Tibial nerve (tissue), 4 donors: Measurements from ENCODE around the gene GPR35. TPM values are rescaled to one million over a fixed set of nuclear protein-coding genes. Genes with fewer than 3 reads are reported as not detected.

ENCODE experiments used
- DNase-seq, 2 donors: peaks; one replicate each; pipeline ENCODE4 v3.0.0-alpha.2; 2019; ENCODE audit warnings: low spot score in 2 of 2
- H3K27ac ChIP-seq, 4 donors: fragments of 200-600 bp; sonication (generic) in 3 of 4; one replicate each; pipeline ENCODE4 v1.5.1; 2017 to 2019; ENCODE audit warnings: mild to moderate bottlenecking in 1 of 4
- H3K27me3 ChIP-seq, 2 donors: fragments of 200-600 bp; sonication (generic) in 1 of 2; one replicate each; pipeline versions ENCODE4 v1.5.1 to v1.6.0; 2017 to 2019
- H3K36me3 ChIP-seq, 3 donors: fragments of 200-600 bp; sonication (generic); one replicate each; pipeline ENCODE4 v1.5.1; 2018 to 2019
- H3K4me1 ChIP-seq, 4 donors: fragments of 200-600 bp; sonication (generic) in 3 of 4; one replicate each; pipeline ENCODE4 v1.5.1; 2017 to 2019
- H3K4me3 ChIP-seq, 4 donors: fragments of 200-600 bp; sonication (generic) in 3 of 4; one replicate each; pipeline ENCODE4 v1.5.1; 2017 to 2019; ENCODE audit warnings: mild to moderate bottlenecking in 1 of 4, moderate library complexity in 1 of 4
- H3K9me3 ChIP-seq, 4 donors: fragments of 200-600 bp; sonication (generic) in 3 of 4; one replicate each; pipeline ENCODE4 v1.5.1; 2017 to 2019
- EP300 ChIP-seq, 2 donors: sonication (generic); formaldehyde crosslinking; IDR thresholded peaks; one replicate each; pipeline ENCODE4 v1.6.1; 2017; ENCODE audit warnings: antibody characterized with exemption in 2 of 2, mild to moderate bottlenecking in 1 of 2
- POLR2A ChIP-seq, 2 donors: fragments of 450-650 bp; IDR thresholded peaks; one replicate each; pipeline ENCODE4 v1.6.1; 2017; ENCODE audit warnings: antibody characterized with exemption in 2 of 2, mild to moderate bottlenecking in 2 of 2, moderate library complexity in 2 of 2
- WGBS, 2 donors: methylation state at CpG; one replicate each; pipeline ENCODE4 v1.1.5; 2018; 5-methylcytosine and 5-hydroxymethylcytosine counted together
- total RNA-seq, 4 donors: library from RNA; depleted of rRNA; stranded (reverse); fragments of >200 nt; gene quantifications; one replicate each; pipeline ENCODE4 v1.1.0, GENCODE V29; 2016
- TF ChIP-seq, protein P1 (sequence below), 5 experiments: fragments of 200-600 bp in 3 of 5; fragments of 450-650 bp in 2 of 5; sonication (generic) in 3 of 5; IDR thresholded peaks; one replicate each; pipeline ENCODE4 v1.5.1; 2016 to 2019; ENCODE audit warnings: antibody characterized with exemption in 5 of 5, mild to moderate bottlenecking in 3 of 5, moderate library complexity in 2 of 5

Gene GPR35
- total RNA-seq, 4 donors from 2014 or later = 0.90 to 8.2 (median 2.0) TPM

DNA sequence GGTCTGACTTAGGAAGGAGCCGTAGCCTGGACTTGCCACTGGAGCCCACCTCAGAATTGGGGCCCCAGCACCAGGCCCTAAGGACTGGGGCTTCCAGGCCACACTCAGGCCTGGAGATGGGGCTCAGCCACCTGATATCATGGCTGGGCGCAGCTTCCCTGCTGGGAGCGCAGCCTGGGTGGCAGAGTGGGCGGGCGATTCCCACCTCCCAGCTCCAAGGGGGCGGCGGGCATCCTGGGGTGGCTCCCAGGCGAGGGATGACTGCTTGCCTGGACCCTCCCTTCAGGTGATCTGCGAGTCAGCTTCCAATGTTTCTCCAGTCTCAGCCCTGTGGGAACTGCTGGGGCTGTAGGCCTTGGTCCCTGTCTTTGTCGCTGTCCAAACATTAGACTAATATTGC, 20.1 kb downstream of the GPR35 start:
- DNase-seq = no peak
- TF ChIP-seq, protein P1, sequence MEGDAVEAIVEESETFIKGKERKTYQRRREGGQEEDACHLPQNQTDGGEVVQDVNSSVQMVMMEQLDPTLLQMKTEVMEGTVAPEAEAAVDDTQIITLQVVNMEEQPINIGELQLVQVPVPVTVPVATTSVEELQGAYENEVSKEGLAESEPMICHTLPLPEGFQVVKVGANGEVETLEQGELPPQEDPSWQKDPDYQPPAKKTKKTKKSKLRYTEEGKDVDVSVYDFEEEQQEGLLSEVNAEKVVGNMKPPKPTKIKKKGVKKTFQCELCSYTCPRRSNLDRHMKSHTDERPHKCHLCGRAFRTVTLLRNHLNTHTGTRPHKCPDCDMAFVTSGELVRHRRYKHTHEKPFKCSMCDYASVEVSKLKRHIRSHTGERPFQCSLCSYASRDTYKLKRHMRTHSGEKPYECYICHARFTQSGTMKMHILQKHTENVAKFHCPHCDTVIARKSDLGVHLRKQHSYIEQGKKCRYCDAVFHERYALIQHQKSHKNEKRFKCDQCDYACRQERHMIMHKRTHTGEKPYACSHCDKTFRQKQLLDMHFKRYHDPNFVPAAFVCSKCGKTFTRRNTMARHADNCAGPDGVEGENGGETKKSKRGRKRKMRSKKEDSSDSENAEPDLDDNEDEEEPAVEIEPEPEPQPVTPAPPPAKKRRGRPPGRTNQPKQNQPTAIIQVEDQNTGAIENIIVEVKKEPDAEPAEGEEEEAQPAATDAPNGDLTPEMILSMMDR (IDR thresholded peaks at IDR 0.05) = no peak
- TF ChIP-seq EP300 (IDR thresholded peaks at IDR 0.05) = no peak
- no peak for TF ChIP-seq POLR2A (IDR thresholded peaks at IDR 0.05)
- Histone ChIP-seq H3K27ac (no peak overlapping the region), H3K27me3 (peaks cover 0 to 61% of the 10 kb centered on the region in 2 donors), H3K36me3 (no peaks in the 10 kb centered on the region), H3K4me1 (no peaks in the 10 kb centered on the region), H3K9me3 (no peaks in the 10 kb centered on the region), H3K4me3 (no peak overlapping the region)
- WGBS, 2 donors = 85 to 87% methylated on average over 10 of the region's 10 CpGs

DNA sequence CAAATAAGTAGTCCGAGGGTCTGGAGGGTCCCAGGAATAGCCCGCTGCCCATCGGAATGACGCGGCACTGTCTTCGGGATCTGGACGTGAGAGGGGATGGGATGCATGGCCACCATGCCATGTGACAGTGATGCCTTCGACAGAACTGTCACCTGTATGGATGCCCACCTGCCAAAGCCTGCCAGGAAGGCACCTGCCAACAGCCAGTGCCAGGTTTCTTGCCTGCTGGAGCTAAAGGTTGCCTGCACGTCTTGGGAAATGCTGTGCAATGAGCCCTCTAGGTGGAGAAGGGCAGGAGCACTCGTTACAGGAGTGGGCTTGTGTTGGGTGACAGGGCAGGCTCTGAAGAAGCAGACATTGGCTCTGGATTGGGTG, 20.5 kb downstream of the GPR35 start:
- H3K4me1 ChIP-seq = no peaks in the 10 kb centered on the region
- H3K27me3 ChIP-seq = peaks cover 0 to 65% of the 10 kb centered on the region in 2 donors

DNA sequence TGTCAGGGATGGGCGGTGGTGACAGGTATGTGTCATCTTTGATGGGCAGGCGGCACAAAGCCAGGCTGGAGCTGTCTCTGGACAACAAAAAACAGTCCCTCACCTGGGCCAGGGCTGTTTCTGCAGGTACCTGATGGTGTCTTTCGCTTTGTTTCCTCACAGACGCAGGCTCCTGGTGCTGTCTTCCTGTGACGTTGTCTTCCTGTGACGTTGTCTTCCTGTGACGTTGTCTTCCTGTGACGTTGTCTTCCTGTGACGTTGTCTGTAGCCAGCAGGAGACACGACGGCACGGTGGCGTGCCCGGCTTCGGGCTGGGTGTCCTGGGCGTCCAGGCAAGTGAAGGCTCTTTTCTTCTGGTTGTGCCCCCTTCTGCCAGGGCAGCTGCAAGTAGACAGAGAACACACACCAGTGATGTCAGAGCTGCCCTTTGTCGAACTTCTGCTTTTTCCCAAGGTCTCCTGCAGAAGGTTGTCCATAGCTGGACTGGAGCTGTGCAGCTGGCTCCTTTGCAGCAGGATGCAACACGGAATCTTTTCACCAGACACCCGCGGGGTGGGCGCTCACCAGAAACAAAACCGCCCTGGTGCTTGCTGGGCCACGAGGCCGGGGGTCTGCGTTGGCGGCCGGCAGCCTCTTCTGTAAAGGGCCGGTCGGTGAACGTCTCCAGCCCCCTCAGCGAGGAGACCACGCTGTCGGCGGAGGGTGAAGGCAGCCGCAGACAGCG, 21.1 kb downstream of the GPR35 start:
- 77 to 79% methylated on average over 35 of the region's 36 CpGs for WGBS, 2 donors

More for the DNA sequence above, 20.5 kb downstream of the GPR35 start:
- TF ChIP-seq, protein P1 (IDR thresholded peaks at IDR 0.05) = no peak
- TF ChIP-seq POLR2A (IDR thresholded peaks at IDR 0.05) (no peak), EP300 (IDR thresholded peaks at IDR 0.05) (no peak)
- H3K36me3 ChIP-seq = no peaks in the 10 kb centered on the region
- no peak overlapping the region for H3K27ac ChIP-seq
- no peak overlapping the region for H3K4me3 ChIP-seq
- DNase-seq = no peak
- WGBS, 2 donors = 83 to 93% methylated on average over 10 of the region's 10 CpGs
- no peaks in the 10 kb centered on the region for H3K9me3 ChIP-seq

DNA sequence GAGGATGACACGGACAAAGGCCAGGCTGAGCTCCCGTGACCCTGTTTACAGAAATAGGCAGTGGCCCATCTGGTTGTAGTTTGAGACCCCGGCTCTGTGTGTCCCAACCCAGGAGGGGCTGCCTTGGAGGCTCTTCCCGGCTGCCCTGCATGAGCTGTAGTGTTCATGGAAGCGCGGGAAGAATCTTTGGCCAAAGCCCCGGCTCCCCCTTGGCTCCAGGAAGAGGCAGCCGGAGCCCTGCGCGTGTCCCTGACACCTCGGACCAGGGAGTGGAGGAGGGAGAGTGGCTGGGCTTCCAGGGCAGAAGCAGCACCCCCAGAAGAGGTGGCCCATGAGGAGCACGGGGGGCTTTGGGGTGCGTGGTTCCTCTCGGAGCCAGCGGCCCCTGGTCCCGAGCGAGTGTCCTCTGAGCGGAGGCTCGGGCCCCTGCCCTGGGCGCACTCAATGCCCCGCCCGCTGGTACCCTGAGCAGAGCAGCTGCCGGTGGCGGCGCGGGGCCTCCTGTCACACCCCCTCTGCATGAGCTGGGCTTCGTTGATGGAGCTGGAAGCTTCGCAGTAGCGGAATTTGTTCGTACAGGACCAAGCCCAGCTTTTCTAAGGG, 21.7 kb downstream of the GPR35 start:
- peaks cover 0 to 5% (median 0%) of the 10 kb centered on the region in 4 donors for H3K9me3 ChIP-seq
- peaks cover 0 to 72% of the 10 kb centered on the region in 2 donors for H3K27me3 ChIP-seq
- H3K4me3 ChIP-seq = no peak overlapping the region
- TF ChIP-seq, protein P1 (IDR thresholded peaks at IDR 0.05) = no peak
- TF ChIP-seq EP300 (IDR thresholded peaks at IDR 0.05) = no peak
- no peak for TF ChIP-seq POLR2A (IDR thresholded peaks at IDR 0.05)
- H3K27ac ChIP-seq = no peak overlapping the region
- no peaks in the 10 kb centered on the region for H3K4me1 ChIP-seq
- WGBS, 2 donors = 72 to 74% methylated on average over 20 to 30 of the region's 30 CpGs
- no peak for DNase-seq
- H3K36me3 ChIP-seq = no peaks in the 10 kb centered on the region

More for the DNA sequence above, 21.1 kb downstream of the GPR35 start:
- peaks cover 0 to 69% of the 10 kb centered on the region in 2 donors for H3K27me3 ChIP-seq
- H3K27ac ChIP-seq = no peak overlapping the region
- no peaks in the 10 kb centered on the region for H3K4me1 ChIP-seq
- peaks cover 0 to 1% (median 0%) of the 10 kb centered on the region in 4 donors for H3K9me3 ChIP-seq
- DNase-seq = no peak
- no peak overlapping the region for H3K4me3 ChIP-seq
- H3K36me3 ChIP-seq = no peaks in the 10 kb centered on the region
- TF ChIP-seq, protein P1 (IDR thresholded peaks at IDR 0.05) = no peak

DNA sequence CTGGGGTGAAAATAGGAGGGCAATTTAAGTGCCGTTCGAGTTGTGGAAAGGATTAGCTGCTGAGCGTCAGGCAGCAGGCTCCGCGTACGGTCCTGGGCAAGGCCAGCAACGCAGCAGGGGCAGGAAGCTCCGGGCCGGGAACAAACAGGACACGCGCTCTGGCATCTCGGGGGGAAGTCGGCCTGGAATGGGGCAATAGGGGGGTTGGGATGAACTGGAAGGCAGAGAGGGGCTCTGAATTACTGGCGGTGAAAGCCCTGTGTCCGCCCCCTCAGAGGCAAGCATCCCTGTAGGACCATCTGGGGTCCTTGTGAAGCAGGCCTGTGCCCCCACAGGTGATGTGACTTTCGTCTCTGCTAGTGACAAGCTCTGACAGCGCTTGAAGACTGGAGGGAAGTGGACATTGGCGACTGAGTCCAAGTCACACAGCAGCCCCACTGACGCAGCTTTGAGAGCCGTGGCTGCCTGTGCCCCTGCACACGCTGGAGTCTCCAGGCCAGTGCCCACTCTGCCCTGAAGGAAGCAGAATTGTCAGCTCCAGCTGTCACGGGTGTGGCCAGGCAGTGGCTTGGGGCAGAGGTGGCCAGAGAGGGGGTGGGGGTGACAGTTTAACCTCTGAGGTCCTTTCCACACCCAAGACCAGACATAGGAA, 22.3 kb downstream of the GPR35 start:
- no peaks in the 10 kb centered on the region for H3K36me3 ChIP-seq
- H3K4me1 ChIP-seq = no peaks in the 10 kb centered on the region
- no peak overlapping the region for H3K27ac ChIP-seq
- 67 to 77% methylated on average over 20 to 22 of the region's 22 CpGs for WGBS, 2 donors
- H3K27me3 ChIP-seq = peaks cover 0 to 66% of the 10 kb centered on the region in 2 donors
- TF ChIP-seq POLR2A (IDR thresholded peaks at IDR 0.05) = no peak
- TF ChIP-seq, protein P1 (IDR thresholded peaks at IDR 0.05) = no peak
- H3K9me3 ChIP-seq = peaks cover 0 to 5% (median 0%) of the 10 kb centered on the region in 4 donors
- no peak for DNase-seq
- no peak overlapping the region for H3K4me3 ChIP-seq
